NCI-H345 treated with DMSO at 0.1 percent for 48 hours (cell line): ENCODE measurements around the gene TMEM97.
"Not testable (repeated sequence)": the region's sequence is repeated elsewhere in the genome, so short reads cannot be mapped to it uniquely, and the experiment has no call there.

Experiments
- DNase-seq: peaks from one replicate; lab custom pipeline; 2025; ENCODE audit not compliant: unreplicated experiment; lab: John Stamatoyannopoulos, UW

TMEM97 gene

GRCh38 chr17:28335959-28336871 lies 17.2 kb downstream of the TMEM97 start:
- peak; percentile 17 for DNase-seq

GRCh38 chr17:28338056-28338768 lies 19.2 kb downstream of the TMEM97 start:
- no peak for DNase-seq

DNA sequence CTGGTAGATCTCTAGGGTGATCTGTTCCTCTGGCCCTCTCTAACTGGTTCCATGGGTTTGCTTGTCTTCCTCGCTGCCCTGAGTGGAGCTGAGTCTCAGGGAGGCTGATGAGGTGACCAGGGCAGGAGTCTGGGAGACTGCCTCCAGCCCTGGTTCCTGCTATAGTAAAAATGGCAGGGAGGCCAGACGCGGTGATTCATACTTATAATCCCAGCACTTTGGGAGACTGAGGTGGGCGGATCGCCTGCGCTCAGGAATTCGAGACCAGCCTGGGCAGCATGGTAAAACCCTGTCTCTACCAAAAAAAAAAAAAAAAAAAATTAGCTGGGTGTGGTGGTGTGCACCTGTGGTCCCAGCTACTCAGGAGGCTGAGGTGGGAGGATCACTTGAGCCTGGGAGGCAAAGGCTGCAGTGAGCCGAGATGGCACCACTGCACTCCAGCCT lies 19.8 kb downstream of the TMEM97 start:
- not testable (repeated sequence) for DNase-seq

DNA sequence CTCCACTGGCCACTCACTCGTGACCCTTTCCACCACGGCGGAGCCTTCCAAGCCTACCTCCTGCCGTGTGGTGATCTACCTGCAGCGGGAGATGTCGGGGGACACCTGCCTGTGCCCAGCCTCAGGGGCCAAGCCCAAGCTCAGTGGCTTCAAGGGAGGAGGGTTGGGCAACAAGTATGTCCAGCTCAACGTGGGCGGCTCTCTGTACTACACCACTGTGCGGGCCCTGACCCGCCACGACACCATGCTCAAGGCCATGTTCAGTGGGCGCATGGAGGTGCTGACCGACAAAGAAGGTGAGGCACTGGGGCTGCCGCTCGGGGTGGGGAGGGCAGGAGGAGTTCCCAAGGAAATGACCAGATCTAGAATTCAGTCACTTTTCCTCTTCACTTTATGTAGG lies 20.4 kb downstream of the TMEM97 start:
- no peak for DNase-seq

DNA sequence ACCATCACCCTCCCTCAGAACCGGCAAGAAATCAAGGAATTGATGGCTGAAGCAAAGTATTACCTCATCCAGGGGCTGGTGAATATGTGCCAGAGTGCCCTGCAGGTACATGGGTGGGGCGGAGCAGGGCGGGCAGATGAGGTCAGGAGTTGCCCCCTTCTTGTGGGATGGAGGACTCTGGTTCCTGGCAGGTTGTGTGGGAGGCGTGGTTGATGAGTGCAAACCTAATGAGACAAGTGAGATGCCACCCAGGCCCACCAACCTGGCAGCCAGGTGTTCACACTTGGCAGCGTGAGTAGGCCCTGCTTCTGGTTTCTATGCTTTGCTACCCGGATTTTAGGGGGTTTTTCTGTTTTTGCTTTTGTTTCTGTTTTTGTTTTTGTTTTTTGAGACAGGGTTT lies 21.4 kb downstream of the TMEM97 start:
- DNase-seq, result no peak

DNA sequence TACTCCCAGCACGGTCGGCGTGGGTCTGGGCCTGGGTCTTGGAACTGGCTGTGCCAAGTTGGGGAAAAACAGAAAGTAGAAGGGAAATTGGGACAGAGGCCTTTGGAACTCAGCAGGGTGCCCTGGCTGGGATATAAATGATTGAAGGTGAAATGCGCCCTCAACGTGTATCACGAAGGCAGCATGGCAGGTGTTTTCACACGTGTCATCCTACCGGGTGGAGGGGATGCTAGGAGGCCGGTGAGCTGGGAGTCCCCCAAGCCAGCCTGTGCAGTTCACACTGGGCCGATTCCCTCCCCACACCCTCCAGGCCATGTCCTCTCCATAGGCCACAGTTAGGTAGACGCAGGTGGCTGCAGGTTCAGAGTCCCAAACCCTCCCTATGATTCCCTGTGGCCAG lies 22.5 kb downstream of the TMEM97 start:
- no peak for DNase-seq

- DNase-seq, result no peak
Measured at GRCh38 chr17:28342313-28342712, 23.3 kb downstream of the TMEM97 start.

- DNase-seq, result no peak
Measured at GRCh38 chr17:28343491-28343932, 24.5 kb downstream of the TMEM97 start.

DNA sequence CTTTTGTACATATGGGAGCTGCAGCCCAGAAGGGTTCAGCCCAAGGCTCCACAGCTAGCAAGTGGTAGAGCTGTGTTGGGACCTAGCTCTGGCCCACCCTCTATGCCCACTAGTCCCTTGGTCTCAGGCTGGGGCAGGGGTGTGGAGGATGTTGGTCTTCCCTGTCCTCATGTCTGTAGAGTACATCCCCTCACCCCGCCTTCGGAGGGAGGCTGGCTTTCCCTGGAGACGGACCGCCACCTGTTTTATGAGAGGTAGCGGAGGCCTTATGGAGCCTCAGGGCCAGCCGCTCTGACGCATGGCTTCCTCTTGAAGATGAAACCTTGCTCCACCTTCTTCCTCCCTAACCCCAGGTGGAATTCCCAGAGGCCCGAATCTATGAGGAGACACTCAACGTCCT lies 25.0 kb downstream of the TMEM97 start:
- no peak for DNase-seq

- no peak for DNase-seq
Measured at GRCh38 chr17:28344435-28344901, 25.5 kb downstream of the TMEM97 start.

GRCh38 chr17:28345419-28346198 lies 26.6 kb downstream of the TMEM97 start:
- no peak for DNase-seq

- DNase-seq, result no peak
Measured at GRCh38 chr17:28346199-28346580, 27.2 kb downstream of the TMEM97 start.

GRCh38 chr17:28346746-28347246 lies 27.8 kb downstream of the TMEM97 start:
- DNase-seq, result no peak

DNA sequence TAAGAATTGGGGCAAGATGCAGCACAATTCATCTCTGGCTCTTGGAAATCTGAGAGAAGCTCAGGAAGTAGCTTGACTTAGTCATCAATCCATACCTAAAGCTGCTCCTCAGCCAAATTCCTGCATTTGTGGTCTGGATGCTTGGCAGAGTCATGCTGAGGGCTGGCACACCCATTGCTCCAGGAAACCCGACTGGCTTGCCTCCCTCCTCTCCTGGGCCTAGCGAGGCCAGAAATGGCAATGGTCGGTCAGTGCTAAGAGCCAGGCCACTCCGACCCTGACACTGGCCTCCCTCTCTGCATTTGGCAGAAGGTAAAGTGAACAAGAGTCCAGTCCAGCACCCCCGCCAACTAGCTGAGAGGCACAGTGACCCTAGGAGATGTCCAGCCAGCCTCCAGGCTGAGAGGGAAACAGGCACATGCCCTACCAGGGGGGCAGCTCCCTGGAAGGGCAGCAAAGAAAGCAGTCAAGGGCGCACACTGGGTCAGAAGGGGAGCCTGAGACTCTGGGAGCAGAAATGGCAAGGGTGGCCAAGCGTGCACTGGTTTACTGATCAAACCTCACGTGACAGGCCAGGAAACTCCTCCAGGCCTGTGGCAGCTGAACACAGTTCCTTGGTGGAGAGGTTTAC lies 28.4 kb downstream of the TMEM97 start:
- DNase-seq, result no peak

DNA sequence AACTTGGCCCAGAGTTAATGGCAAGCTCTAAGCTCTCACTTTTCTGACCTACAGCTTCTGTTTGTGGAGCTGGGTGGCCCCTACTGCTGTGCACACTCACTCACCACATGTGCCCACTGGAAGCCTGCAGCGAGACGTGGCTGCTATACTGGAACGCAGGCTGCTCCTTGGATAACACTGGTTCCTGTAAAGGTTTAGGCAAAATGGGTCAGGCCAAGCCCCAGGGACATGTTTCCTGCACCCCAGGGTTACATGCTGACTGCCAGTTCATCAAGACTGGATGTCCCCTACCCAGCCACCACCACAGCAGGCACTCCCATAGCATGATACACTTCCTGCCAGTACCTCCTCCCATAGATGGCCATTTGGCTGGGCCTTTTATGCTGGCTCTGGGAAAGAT lies 30.0 kb downstream of the TMEM97 start:
- no peak for DNase-seq

DNA sequence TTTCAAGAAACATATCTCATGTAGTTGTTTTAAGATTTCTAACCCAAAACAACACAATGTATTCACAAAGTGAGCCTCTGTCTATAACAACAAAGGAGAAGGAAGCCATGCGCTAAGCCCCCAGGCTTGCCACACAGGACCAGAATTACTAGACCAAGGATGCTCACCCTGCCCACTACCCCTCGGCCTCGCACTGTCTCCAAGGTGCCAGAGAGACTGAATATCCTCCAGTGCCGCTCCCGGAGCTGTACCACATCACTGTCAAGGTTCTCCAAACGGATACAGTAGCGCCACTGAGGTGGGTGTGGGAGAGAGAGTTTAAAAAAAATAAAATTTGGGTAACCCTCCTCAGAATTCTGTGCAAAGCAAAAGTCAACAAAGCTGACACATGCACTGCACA lies 31.3 kb downstream of the TMEM97 start:
- DNase-seq, result no peak

DNA sequence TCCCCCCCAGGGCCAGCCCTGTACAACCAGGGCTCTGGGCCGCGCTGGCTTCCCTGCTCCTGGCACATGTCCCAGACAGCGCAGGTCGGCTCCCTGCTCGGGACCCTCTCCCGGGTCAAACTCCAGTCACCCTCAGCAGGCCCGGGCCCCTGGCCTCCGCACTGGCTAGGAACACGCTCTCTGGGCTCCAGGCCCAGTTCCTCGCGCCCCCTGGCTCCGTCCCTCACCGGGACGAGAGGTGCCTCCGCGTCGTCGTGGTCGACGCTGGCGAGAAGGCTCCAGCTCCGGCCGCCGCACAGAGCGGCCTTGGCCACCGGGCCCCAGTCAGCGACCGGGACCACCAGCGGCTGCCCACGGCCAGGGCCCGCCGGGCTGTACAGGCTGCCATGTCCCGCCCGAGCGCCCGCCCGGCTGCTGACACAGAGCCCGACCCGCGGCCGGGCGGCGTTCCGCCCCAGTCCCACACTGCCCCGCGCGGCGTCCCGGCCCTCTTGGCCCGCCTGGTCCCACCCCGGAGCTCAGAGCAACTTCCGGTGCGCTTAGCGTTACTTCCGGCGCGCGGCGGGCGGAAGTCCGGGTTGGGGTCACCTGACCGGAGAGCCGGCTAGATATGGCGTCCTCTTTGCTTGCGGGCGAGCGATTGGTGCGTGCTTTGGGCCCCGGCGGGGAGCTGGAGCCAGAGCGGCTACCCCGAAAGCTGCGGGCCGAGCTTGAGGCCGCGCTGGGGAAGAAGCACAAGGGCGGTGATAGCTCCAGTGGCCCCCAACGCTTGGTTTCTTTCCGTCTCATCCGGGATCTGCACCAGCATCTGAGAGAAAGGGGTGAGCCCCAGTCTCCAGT lies 38.3 kb downstream of the TMEM97 start, which contains the start of gene POLDIP2:
Gene POLDIP2 (minus strand): TSS at position 467 of the 840 bp plus-strand sequence. CDS start 79 bp downstream, at position 388.
- DNase-seq, result peak; percentile 86

GRCh38 chr17:28357901-28358197 lies 38.8 kb downstream of the TMEM97 start:
- DNase-seq, result no peak

- no peak for DNase-seq
Measured at GRCh38 chr17:28363186-28363585, 44.2 kb downstream of the TMEM97 start.
